Upper lobe of left lung (tissue), 4 donors: Measurements from ENCODE around the gene BMAL1.

Experiments used
- EP300 ChIP-seq, 4 donors: sonication (generic); formaldehyde crosslinking; IDR thresholded peaks; one replicate each; pipeline ENCODE4 v1.5.1; 2017; ENCODE audit warnings: antibody characterized with exemption in 4 of 4, control low read depth in 2 of 4
- POLR2A ChIP-seq, 4 donors: fragments of 450-650 bp; IDR thresholded peaks; one replicate each; pipeline ENCODE4 v1.5.1; 2016 to 2017; ENCODE audit warnings: antibody characterized with exemption in 4 of 4, mild to moderate bottlenecking in 2 of 4
- POLR2AphosphoS5 ChIP-seq, 2 donors: sonication (generic); formaldehyde crosslinking; IDR thresholded peaks; one replicate each; pipeline ENCODE4 v1.5.1; 2017; ENCODE audit warnings: antibody characterized with exemption in 2 of 2
- TF ChIP-seq, protein P1 (sequence below), 6 experiments: fragments of 450-650 bp in 4 of 6; fragments of 200-600 bp in 2 of 6; sonication (generic) in 2 of 6; IDR thresholded peaks; one replicate each; pipeline ENCODE4 v1.5.1; 2016 to 2019; ENCODE audit warnings: antibody characterized with exemption in 6 of 6

DNA sequence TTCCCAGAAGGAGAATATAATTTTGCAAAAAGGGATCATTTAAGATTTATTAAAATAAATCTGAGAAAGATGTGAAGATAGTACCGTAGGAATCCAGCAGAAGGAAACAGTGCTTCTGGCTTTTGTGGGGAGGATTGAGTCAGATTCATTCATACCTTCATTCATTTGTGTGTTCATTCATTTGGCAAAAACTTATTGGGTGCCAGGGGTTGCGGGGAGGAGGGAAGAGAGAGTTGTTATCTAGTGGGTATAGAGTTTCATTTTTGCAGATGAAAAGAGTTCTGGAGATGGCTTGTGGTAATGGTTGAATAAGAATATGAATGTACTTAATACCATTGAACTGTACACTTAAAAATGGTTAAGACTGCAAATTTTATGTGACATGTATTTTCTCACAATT is 31.1 kb downstream of the BMAL1 start:
- TF ChIP-seq, protein P1, sequence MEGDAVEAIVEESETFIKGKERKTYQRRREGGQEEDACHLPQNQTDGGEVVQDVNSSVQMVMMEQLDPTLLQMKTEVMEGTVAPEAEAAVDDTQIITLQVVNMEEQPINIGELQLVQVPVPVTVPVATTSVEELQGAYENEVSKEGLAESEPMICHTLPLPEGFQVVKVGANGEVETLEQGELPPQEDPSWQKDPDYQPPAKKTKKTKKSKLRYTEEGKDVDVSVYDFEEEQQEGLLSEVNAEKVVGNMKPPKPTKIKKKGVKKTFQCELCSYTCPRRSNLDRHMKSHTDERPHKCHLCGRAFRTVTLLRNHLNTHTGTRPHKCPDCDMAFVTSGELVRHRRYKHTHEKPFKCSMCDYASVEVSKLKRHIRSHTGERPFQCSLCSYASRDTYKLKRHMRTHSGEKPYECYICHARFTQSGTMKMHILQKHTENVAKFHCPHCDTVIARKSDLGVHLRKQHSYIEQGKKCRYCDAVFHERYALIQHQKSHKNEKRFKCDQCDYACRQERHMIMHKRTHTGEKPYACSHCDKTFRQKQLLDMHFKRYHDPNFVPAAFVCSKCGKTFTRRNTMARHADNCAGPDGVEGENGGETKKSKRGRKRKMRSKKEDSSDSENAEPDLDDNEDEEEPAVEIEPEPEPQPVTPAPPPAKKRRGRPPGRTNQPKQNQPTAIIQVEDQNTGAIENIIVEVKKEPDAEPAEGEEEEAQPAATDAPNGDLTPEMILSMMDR (IDR thresholded peaks at IDR 0.05) = no peak
- no peak for TF ChIP-seq POLR2A (IDR thresholded peaks at IDR 0.05)
- TF ChIP-seq EP300 (IDR thresholded peaks at IDR 0.05) = no peak
- TF ChIP-seq POLR2AphosphoS5 (IDR thresholded peaks at IDR 0.05) = no peak
